B cell (primary cell): ENCODE measurements around the gene KBTBD3. TPM values are rescaled to one million over a fixed set of nuclear protein-coding genes. Genes with fewer than 3 reads are reported as not detected.

Experiments used
- ATAC-seq: fragments of 200-7000 bp; cut with Tn5 transposase; one replicate; pipeline ENCODE4 v1.10.0; 2021; ENCODE audit warnings: low read depth, mild to moderate bottlenecking, moderate number of reproducible peaks, moderate library complexity
- CTCF ChIA-PET: fragments of 350-600 bp; sonication (Branson Sonifier 250); formaldehyde crosslinking; loops from one replicate; lab custom pipeline; 2021; ENCODE audit warnings: antibody characterized with exemption, inconsistent platforms; lab: Charles Lee
- POLR2A ChIA-PET: fragments of 350-600 bp; sonication (Branson Sonifier 250); formaldehyde crosslinking; loops from one replicate; lab custom pipeline; 2021; ENCODE audit warnings: antibody characterized with exemption; lab: Charles Lee
- DNase-seq: peaks from one replicate; pipeline ENCODE4 v3.0.0; 2013
- H2AFZ ChIP-seq: 2 replicates; pipeline ENCODE4 v1.6.1; 2012; ENCODE audit warnings: mild to moderate bottlenecking, low read depth, low read length; ENCODE audit not compliant: insufficient read depth, poor library complexity, severe bottlenecking
- H3K27ac ChIP-seq, 2 donors: 1 replicate in 1 of 2; 2 replicates in 1 of 2; pipeline ENCODE4 v1.5.1; 2012 to 2013; ENCODE audit warnings: low read length in 2 of 2, mild to moderate bottlenecking in 2 of 2, moderate library complexity in 1 of 2
- H3K27me3 ChIP-seq, 4 experiments: fragments of 200-600 bp in 1 of 4; sonication (generic) in 1 of 4; replicated peaks in 1 of 4; 1 replicate in 2 of 4; 2 replicates in 2 of 4; pipeline versions ENCODE4 v1.6.1 to v1.7.0; 2013 to 2016; ENCODE audit warnings: low read length in 3 of 4, mild to moderate bottlenecking in 2 of 4, mixed read lengths in 1 of 4, moderate library complexity in 1 of 4; ENCODE audit not compliant: insufficient read depth in 4 of 4, control insufficient read depth in 3 of 4; ENCODE audit errors: control extremely low read depth in 1 of 4
- H3K36me3 ChIP-seq, 2 experiments: replicated peaks in 1 of 2; 1 replicate in 1 of 2; 2 replicates in 1 of 2; pipeline versions ENCODE4 v1.6.1 to v1.7.1; 2013; ENCODE audit warnings: low read length in 1 of 2; ENCODE audit not compliant: insufficient read depth in 2 of 2, control insufficient read depth in 1 of 2; ENCODE audit errors: control extremely low read depth in 1 of 2, extremely low read depth in 1 of 2
- H3K4me1 ChIP-seq, 2 donors: fragments of 200-600 bp in 1 of 2; sonication (generic) in 1 of 2; 1 replicate in 1 of 2; 2 replicates in 1 of 2; pipeline versions ENCODE4 v1.5.1 to v1.6.1; 2013 to 2017; ENCODE audit warnings: low read length in 2 of 2; ENCODE audit not compliant: control insufficient read depth in 2 of 2, insufficient read depth in 2 of 2
- H3K4me2 ChIP-seq: replicated peaks from 2 replicates; pipeline ENCODE3; 2012; ENCODE audit warnings: mild to moderate bottlenecking, low read depth, low read length; ENCODE audit not compliant: poor library complexity, severe bottlenecking
- H3K4me3 ChIP-seq, 5 experiments: fragments of 200-600 bp in 1 of 5; sonication (generic) in 1 of 5; 1 replicate in 3 of 5; 2 replicates in 2 of 5; pipeline versions ENCODE4 v1.5.1 to v1.7.0; 2011 to 2016; ENCODE audit warnings: low read length in 4 of 5, mild to moderate bottlenecking in 4 of 5, low read depth in 2 of 5, control low read depth in 1 of 5, moderate library complexity in 1 of 5; ENCODE audit not compliant: insufficient read depth in 1 of 5; ENCODE audit errors: control extremely low read depth in 1 of 5, extremely low read depth in 1 of 5
- H3K79me2 ChIP-seq: fragments of 200-600 bp; sonication (generic); one replicate; pipeline ENCODE4 v1.6.0; 2016; ENCODE audit warnings: low read length; ENCODE audit not compliant: control insufficient read depth, insufficient read depth
- H3K9ac ChIP-seq: fragments of 200-600 bp; sonication (generic); 2 replicates; pipeline ENCODE4 v1.6.1; 2017; ENCODE audit warnings: mild to moderate bottlenecking, low read length, moderate library complexity
- H3K9me3 ChIP-seq, 3 donors: one replicate each; pipeline versions ENCODE4 v1.6.1 to v1.7.1; 2013; ENCODE audit warnings: low read length in 2 of 3; ENCODE audit not compliant: control insufficient read depth in 2 of 3, insufficient read depth in 1 of 3; ENCODE audit errors: control extremely low read depth in 1 of 3
- H4K20me1 ChIP-seq: 2 replicates; pipeline ENCODE4 v1.6.0; 2012; ENCODE audit warnings: mild to moderate bottlenecking, low read length; ENCODE audit not compliant: insufficient read depth, control insufficient read depth, poor library complexity, severe bottlenecking
- H3K27ac Mint-ChIP-seq: one replicate; pipeline ENCODE4 v1.8.0; 2021; ENCODE audit warnings: mixed read lengths
- H3K27me3 Mint-ChIP-seq: one replicate; pipeline ENCODE4 v1.8.0; 2021; ENCODE audit warnings: mixed read lengths
- H3K4me1 Mint-ChIP-seq: one replicate; pipeline ENCODE4 v1.8.0; 2021; ENCODE audit warnings: mixed read lengths
- H3K4me3 Mint-ChIP-seq: one replicate; pipeline ENCODE4 v1.8.0; 2021; ENCODE audit warnings: mixed read lengths
- H3K9me3 Mint-ChIP-seq: one replicate; pipeline ENCODE4 v1.8.0; 2022; ENCODE audit warnings: mixed read lengths; ENCODE audit not compliant: insufficient read depth
- CTCF ChIP-seq: fragments of 200-600 bp; IDR thresholded peaks from one replicate; pipeline ENCODE4 v1.8.0; 2022; ENCODE audit warnings: antibody characterized with exemption, mild to moderate bottlenecking
- EZH2 ChIP-seq: IDR thresholded peaks from 2 replicates; pipeline ENCODE4 v1.6.1; 2012; ENCODE audit warnings: borderline replicate concordance, low read depth, mild to moderate bottlenecking, moderate library complexity, low read length; ENCODE audit not compliant: insufficient read depth, poor library complexity, severe bottlenecking
- WGBS: methylation state at CpG from one replicate; pipeline ENCODE4 v1.1.5; 2013; ENCODE audit warnings: missing lambda C conversion rate; ENCODE audit not compliant: insufficient coverage; 5-methylcytosine and 5-hydroxymethylcytosine counted together
- intact Hi-C: fragments of 100-400 bp; cut with micrococcal nuclease; formaldehyde crosslinking; loops from one replicate; pipeline ENCODE4 v1.10.0; 2022
- polyA plus RNA-seq: library from polyadenylated mRNA; depleted of rRNA; stranded (reverse); fragments of >200 nt; gene quantifications from 2 replicates; pipeline ENCODE4 v1.2.3, GENCODE V29; 2012
- total RNA-seq, 2 donors: library from RNA; stranded (reverse); fragments of 120-200 nt in 1 of 2; gene quantifications; 1 replicate in 1 of 2; 2 replicates in 1 of 2; pipeline versions ENCODE4 v1.2.3 to v1.2.4, GENCODE V29; 2013 to 2022

KBTBD3 gene
- total and polyA plus RNA-seq, 2 donors (not counting 1 experiment from before 2014, with no cell fraction given), result 1.8 to 15.5 TPM

- Histone ChIP-seq H4K20me1 (no peaks in the 10 kb centered on the region), H3K9ac (no peak overlapping the region), H3K27ac (no peak overlapping the region), H3K9me3 (peaks cover 0 to 3% (median 0%) of the 10 kb centered on the region in 3 donors), H3K4me2 (no peak overlapping the region), H3K27me3 (peaks cover 0 to 28% (median 4%) of the 10 kb centered on the region in 4 experiments), H3K36me3 (no peaks in the 10 kb centered on the region), H3K4me3 (no peak overlapping the region), H2AFZ (no peak overlapping the region), H3K4me1 (no peaks in the 10 kb centered on the region), H3K79me2 (no peaks in the 10 kb centered on the region)
- no peak overlapping the region for H3K27ac Mint-ChIP-seq
- WGBS, result 29% methylated on average over 1 of the region's 2 CpGs
- no peak for DNase-seq
- peaks cover 46% of the 10 kb centered on the region for H3K27me3 Mint-ChIP-seq
- ChIA-PET CTCF (no interaction called here), POLR2A (no interaction called here)
- H3K9me3 Mint-ChIP-seq, result peaks cover 3% of the 10 kb centered on the region
- no peak for ATAC-seq
- H3K4me1 Mint-ChIP-seq, result no peaks in the 10 kb centered on the region
- intact Hi-C loops, result no loop called here
- TF ChIP-seq CTCF (no peak), EZH2 (no peak)
- no peak overlapping the region for H3K4me3 Mint-ChIP-seq
Measured at GRCh38 chr11:106031202-106031810, 45.8 kb downstream of the KBTBD3 start.

- Mint-ChIP-seq H3K27ac (no peak overlapping the region), H3K4me3 (no peak overlapping the region), H3K9me3 (peaks cover 3% of the 10 kb centered on the region), H3K4me1 (no peaks in the 10 kb centered on the region), H3K27me3 (peaks cover 39% of the 10 kb centered on the region)
- no peak overlapping the region for H2AFZ ChIP-seq
- ChIA-PET POLR2A (no interaction called here), CTCF (no interaction called here)
- no peak overlapping the region for H3K9ac ChIP-seq
- no peaks in the 10 kb centered on the region for H4K20me1 ChIP-seq
- no peaks in the 10 kb centered on the region for H3K4me1 ChIP-seq
- no peaks in the 10 kb centered on the region for H3K36me3 ChIP-seq
- H3K4me3 ChIP-seq, result no peak overlapping the region
- H3K27ac ChIP-seq, result no peak overlapping the region
- no peaks in the 10 kb centered on the region for H3K79me2 ChIP-seq
- WGBS, result no CpG with 5 or more reads among the region's 4 CpGs
- DNase-seq (no peak), ATAC-seq (no peak)
- TF ChIP-seq EZH2 (no peak), CTCF (no peak)
- H3K4me2 ChIP-seq, result no peak overlapping the region
- peaks cover 0 to 28% (median 4%) of the 10 kb centered on the region in 4 experiments for H3K27me3 ChIP-seq
- H3K9me3 ChIP-seq, result peaks cover 0 to 3% (median 0%) of the 10 kb centered on the region in 3 donors
- intact Hi-C loops, result no loop called here
Measured at GRCh38 chr11:106030609-106031008, 46.5 kb downstream of the KBTBD3 start.
